IMR-90 (cell line): ENCODE results near the gene HPSE2. TPM values are rescaled to one million over a fixed set of nuclear protein-coding genes. Genes with fewer than 3 reads are reported as not detected.

Experiments
- ATAC-seq: fragments of 200-7000 bp; cut with Tn5 transposase; 2 replicates; pipeline ENCODE4 v1.9.1; 2020; ENCODE audit warnings: low read depth, mild to moderate bottlenecking, moderate library complexity
- BruUV-seq: library from RNA; stranded (reverse); fragments of 400-500 nt; replicated peaks from 2 replicates; lab custom pipeline; 2021; lab: Mats Ljungman, UMichigan
- CTCF ChIA-PET: fragments of 300-600 bp; formaldehyde crosslinking; extraction: SDS; loops from one replicate; lab custom pipeline; 2021; ENCODE audit warnings: antibody characterized with exemption; lab: Yijun Ruan, JAX
- POLR2A ChIA-PET: fragments of 300-600 bp; sonication (Branson Sonifier 250); formaldehyde crosslinking; loops from one replicate; lab custom pipeline; 2022; ENCODE audit warnings: antibody characterized with exemption; ENCODE audit not compliant: unreplicated experiment; lab: Charles Lee
- DNase-seq: peaks from one replicate; pipeline ENCODE4 v3.0.0; 2013
- H2AFZ ChIP-seq: replicated peaks from 2 replicates; pipeline ENCODE3; 2013; ENCODE audit warnings: low read length, mild to moderate bottlenecking; ENCODE audit not compliant: poor library complexity
- H2AK5ac ChIP-seq: 2 replicates; pipeline ENCODE4 v1.6.1; 2013; ENCODE audit warnings: low read depth, low read length, inconsistent platforms
- H2AK9ac ChIP-seq: replicated peaks from 2 replicates; pipeline ENCODE3; 2013; ENCODE audit warnings: mild to moderate bottlenecking, low read depth, low read length, moderate library complexity; ENCODE audit not compliant: poor library complexity
- H2BK120ac ChIP-seq: 2 replicates; pipeline ENCODE4 v1.6.1; 2013; ENCODE audit warnings: low read depth, low read length, inconsistent platforms
- H2BK15ac ChIP-seq: 3 replicates; pipeline ENCODE4 v1.6.1; 2013; ENCODE audit warnings: low read depth, low read length, inconsistent platforms
- H2BK20ac ChIP-seq: 2 replicates; pipeline ENCODE4 v1.6.1; 2013; ENCODE audit warnings: low read depth, mild to moderate bottlenecking, inconsistent platforms, low read length, moderate library complexity
- H2BK5ac ChIP-seq: 2 replicates; pipeline ENCODE4 v1.6.1; 2013; ENCODE audit warnings: mild to moderate bottlenecking, low read depth, low read length, inconsistent platforms; ENCODE audit not compliant: poor library complexity, severe bottlenecking
- H3K14ac ChIP-seq: replicated peaks from 2 replicates; pipeline ENCODE4 v1.6.1; 2013; ENCODE audit warnings: low read depth, low read length, inconsistent platforms
- H3K18ac ChIP-seq: 2 replicates; pipeline ENCODE4 v1.6.1; 2013; ENCODE audit warnings: low read depth, low read length, control low read depth
- H3K23ac ChIP-seq: 2 replicates; pipeline ENCODE4 v1.6.1; 2013; ENCODE audit warnings: low read depth, low read length, inconsistent platforms
- H3K27ac ChIP-seq: 2 replicates; pipeline ENCODE4 v1.5.1; 2013; ENCODE audit warnings: mild to moderate bottlenecking, control low read depth, low read length; ENCODE audit not compliant: insufficient read depth
- H3K27me3 ChIP-seq: 2 replicates; pipeline ENCODE4 v1.6.1; 2013; ENCODE audit warnings: low read length; ENCODE audit not compliant: control insufficient read depth, insufficient read depth
- H3K36me3 ChIP-seq: 2 replicates; pipeline ENCODE4 v1.6.1; 2013; ENCODE audit warnings: low read length, mixed read lengths; ENCODE audit not compliant: control insufficient read depth, insufficient read depth
- H3K4ac ChIP-seq: 2 replicates; pipeline ENCODE4 v1.6.1; 2013; ENCODE audit warnings: low read depth, low read length, inconsistent platforms
- H3K4me1 ChIP-seq: 2 replicates; pipeline ENCODE4 v1.6.1; 2013; ENCODE audit warnings: low read length, mixed read lengths; ENCODE audit not compliant: control insufficient read depth, insufficient read depth
- H3K4me2 ChIP-seq: 2 replicates; pipeline ENCODE4 v1.6.1; 2013; ENCODE audit warnings: low read depth, mild to moderate bottlenecking, control low read depth, low read length, moderate library complexity
- H3K4me3 ChIP-seq: 2 replicates; pipeline ENCODE4 v1.5.1; 2013; ENCODE audit warnings: low read depth, mild to moderate bottlenecking, control low read depth, low read length, moderate library complexity; ENCODE audit not compliant: insufficient read depth
- H3K56ac ChIP-seq: 2 replicates; pipeline ENCODE4 v1.6.1; 2013; ENCODE audit warnings: low read length, inconsistent platforms; ENCODE audit not compliant: insufficient read depth; ENCODE audit errors: extremely low read depth
- H3K79me1 ChIP-seq, 2 experiments: 2 replicates each; pipeline ENCODE4 v1.6.1; 2013; ENCODE audit warnings: low read length in 2 of 2, inconsistent platforms in 1 of 2, low read depth in 1 of 2
- H3K9ac ChIP-seq: 2 replicates; pipeline ENCODE4 v1.6.1; 2013; ENCODE audit warnings: low read depth, low read length, control low read depth
- H3K9me1 ChIP-seq: 2 replicates; pipeline ENCODE4 v1.6.1; 2013; ENCODE audit warnings: low read length, inconsistent platforms; ENCODE audit not compliant: insufficient read depth
- H3K9me3 ChIP-seq: 2 replicates; pipeline ENCODE4 v1.6.1; 2013; ENCODE audit warnings: low read length; ENCODE audit not compliant: control insufficient read depth, insufficient read depth
- H4K20me1 ChIP-seq: 2 replicates; pipeline ENCODE4 v1.6.1; 2013; ENCODE audit warnings: low read length, inconsistent platforms; ENCODE audit not compliant: insufficient read depth
- H4K5ac ChIP-seq: 2 replicates; pipeline ENCODE4 v1.6.1; 2013; ENCODE audit warnings: mild to moderate bottlenecking, low read depth, low read length, control low read depth
- H4K8ac ChIP-seq, 2 experiments: 2 replicates each; pipeline ENCODE4 v1.6.1; 2013; ENCODE audit warnings: low read depth in 2 of 2, low read length in 2 of 2, control low read depth in 1 of 2, inconsistent platforms in 1 of 2
- H4K91ac ChIP-seq: 2 replicates; pipeline ENCODE4 v1.6.1; 2013; ENCODE audit warnings: low read depth, low read length, inconsistent platforms; ENCODE audit not compliant: insufficient read depth
- BHLHE40 ChIP-seq: fragments of 150-350 bp; IDR thresholded peaks from 2 replicates; pipeline ENCODE4 v1.6.1; 2016; ENCODE audit warnings: mild to moderate bottlenecking, low read depth, low read length
- CEBPB ChIP-seq: IDR thresholded peaks from 2 replicates; pipeline ENCODE4 v1.6.1; 2012; ENCODE audit warnings: low read depth, low read length, improper control_type of control experiment
- CHD1 ChIP-seq: IDR thresholded peaks from 2 replicates; pipeline ENCODE4 v1.6.1; 2012; ENCODE audit warnings: low read depth, low read length, improper control_type of control experiment
- CTCF ChIP-seq: conservative IDR thresholded peaks from 2 replicates; pipeline ENCODE4 v1.5.1; 2012; ENCODE audit warnings: mild to moderate bottlenecking, low read depth, low read length, improper control_type of control experiment
- ELK1 ChIP-seq: fragments of 150-350 bp; IDR thresholded peaks from 2 replicates; pipeline ENCODE4 v1.6.1; 2016; ENCODE audit warnings: low read depth, mild to moderate bottlenecking, low read length, moderate library complexity, borderline replicate concordance
- FOS ChIP-seq: fragments of 150-350 bp; IDR thresholded peaks from 2 replicates; pipeline ENCODE4 v1.6.1; 2016; ENCODE audit warnings: low read depth, low read length
- MAFK ChIP-seq: IDR thresholded peaks from 2 replicates; pipeline ENCODE4 v1.6.1; 2012; ENCODE audit warnings: low read depth, low read length, improper control_type of control experiment
- MAZ ChIP-seq: IDR thresholded peaks from 2 replicates; pipeline ENCODE4 v1.6.1; 2012; ENCODE audit warnings: low read depth, mild to moderate bottlenecking, low read length, improper control_type of control experiment, moderate library complexity, borderline replicate concordance
- MXI1 ChIP-seq: IDR thresholded peaks from 2 replicates; pipeline ENCODE4 v1.6.1; 2012; ENCODE audit warnings: low read depth, mild to moderate bottlenecking, low read length, moderate library complexity, borderline replicate concordance
- NFE2L2 ChIP-seq: fragments of 150-350 bp; IDR thresholded peaks from 2 replicates; pipeline ENCODE4 v1.6.1; 2016; ENCODE audit warnings: low read depth, mild to moderate bottlenecking, low read length
- POLR2A ChIP-seq: IDR thresholded peaks from 2 replicates; pipeline ENCODE4 v1.6.1; 2012; ENCODE audit warnings: mild to moderate bottlenecking, low read depth, low read length
- RAD21 ChIP-seq: IDR thresholded peaks from 2 replicates; pipeline ENCODE4 v1.6.1; 2012; ENCODE audit warnings: low read length, improper control_type of control experiment
- RCOR1 ChIP-seq: IDR thresholded peaks from 2 replicates; pipeline ENCODE4 v1.6.1; 2012; ENCODE audit warnings: mild to moderate bottlenecking, low read length, improper control_type of control experiment; ENCODE audit not compliant: insufficient replicate concordance
- RFX5 ChIP-seq: IDR thresholded peaks from 2 replicates; pipeline ENCODE4 v1.8.0; 2012; ENCODE audit warnings: low read depth, mild to moderate bottlenecking, low read length, moderate library complexity
- SMC3 ChIP-seq: fragments of 150-350 bp; IDR thresholded peaks from 2 replicates; pipeline ENCODE4 v1.6.1; 2016; ENCODE audit warnings: low read depth, mild to moderate bottlenecking, antibody characterized with exemption, low read length, moderate library complexity
- WGBS, 2 experiments: methylation state at CpG; one replicate each; pipeline versions ENCODE4 v1.1.5 to v1.1.7; 2013; ENCODE audit warnings: missing lambda C conversion rate in 2 of 2; ENCODE audit not compliant: insufficient read length in 1 of 2; ENCODE audit errors: extremely low coverage in 2 of 2; 5-methylcytosine and 5-hydroxymethylcytosine counted together
- dilution Hi-C: fragments of 300-500 bp; cut with HindIII; formaldehyde crosslinking; loops from one replicate; pipeline ENCODE4 v1.14.3; 2018; ENCODE audit warnings: low sequenced_read_pairs; ENCODE audit not compliant: unreplicated experiment
- in situ Hi-C: fragments of 300-500 bp; cut with MboI; formaldehyde crosslinking; loops from 3 replicates; pipeline ENCODE4 v1.14.3; 2019; ENCODE audit warnings: low sequenced_read_pairs, inconsistent platforms, mixed read lengths
- intact Hi-C: fragments of 100-400 bp; cut with micrococcal nuclease; formaldehyde crosslinking; loops from 2 replicates; pipeline ENCODE4 v1.10.0; 2022
- polyA plus RNA-seq, 3 experiments: library from polyadenylated mRNA; depleted of rRNA; stranded (reverse); fragments of >200 nt; gene quantifications; 2 replicates each; pipeline ENCODE4 v1.2.3, GENCODE V29; 2012; ENCODE audit warnings: low replicate concordance in 1 of 3
- total RNA-seq: library from RNA; depleted of rRNA; stranded (reverse); fragments of >200 nt; gene quantifications from 2 replicates; pipeline ENCODE4 v1.2.3, GENCODE V29; 2012
- TF ChIP-seq, protein P1 (sequence below): fragments of 150-350 bp; IDR thresholded peaks from 2 replicates; pipeline ENCODE4 v1.6.1; 2017; ENCODE audit warnings: mild to moderate bottlenecking, antibody characterized with exemption, low read length, low read depth

Gene HPSE2
- total and polyA plus RNA-seq, 2 of the 4 experiments (the other 2 are of a cell fraction) = not detected

DNA sequence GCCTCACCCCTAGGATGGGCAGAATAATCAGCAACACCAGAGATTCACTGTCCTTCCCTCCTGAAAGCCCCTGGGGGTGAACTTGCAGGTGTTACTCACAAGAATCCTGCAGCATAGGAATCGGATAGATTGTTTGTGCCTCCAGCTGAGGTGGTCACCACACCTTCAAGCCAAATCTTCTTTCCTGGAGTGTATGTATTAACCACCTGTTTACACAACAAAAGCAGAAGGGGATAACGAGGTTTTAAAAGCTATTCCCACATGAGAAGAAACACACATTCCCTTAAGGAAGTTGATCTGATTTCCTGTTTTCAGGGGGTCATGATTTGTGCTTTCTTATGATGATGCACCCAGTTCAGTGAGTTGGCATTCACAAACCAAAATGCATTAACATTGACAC, 615.1 kb downstream of the HPSE2 start:
- Histone ChIP-seq H4K5ac (no peak overlapping the region), H2BK5ac (no peak overlapping the region), H3K36me3 (no peaks in the 10 kb centered on the region), H3K9me3 (no peaks in the 10 kb centered on the region), H3K79me1 (no peaks in the 10 kb centered on the region), H3K4me3 (no peak overlapping the region), H3K18ac (no peak overlapping the region), H4K8ac (no peak overlapping the region), H4K91ac (no peak overlapping the region), H3K9ac (no peak overlapping the region), H2AFZ (no peak overlapping the region), H3K23ac (no peak overlapping the region), H2BK15ac (no peak overlapping the region), H3K27me3 (no peaks in the 10 kb centered on the region), H3K4ac (no peak overlapping the region), H3K27ac (no peak overlapping the region), H2BK20ac (no peak overlapping the region), H3K4me1 (no peaks in the 10 kb centered on the region), H3K14ac (no peak overlapping the region), H2AK9ac (no peak overlapping the region), H2BK120ac (no peak overlapping the region), H3K9me1 (no peaks in the 10 kb centered on the region), H4K20me1 (no peaks in the 10 kb centered on the region), H2AK5ac (no peak overlapping the region), H3K56ac (no peak overlapping the region), H3K4me2 (no peak overlapping the region)
- in situ Hi-C loops = no loop called here
- dilution Hi-C loops = no loop called here
- ATAC-seq (no peak), DNase-seq (no peak)
- no CpG with 5 or more reads among the region's 2 CpGs for WGBS, 2 experiments
- ChIA-PET POLR2A (no interaction called here), CTCF (no interaction called here)
- TF ChIP-seq POLR2A (no peak), NFE2L2 (no peak), RCOR1 (no peak), RAD21 (no peak), CEBPB (no peak), RFX5 (no peak), MAZ (no peak), FOS (no peak), BHLHE40 (no peak), ELK1 (no peak), CHD1 (no peak), MAFK (no peak), MXI1 (no peak), CTCF (no peak), SMC3 (no peak)
- TF ChIP-seq, protein P1, sequence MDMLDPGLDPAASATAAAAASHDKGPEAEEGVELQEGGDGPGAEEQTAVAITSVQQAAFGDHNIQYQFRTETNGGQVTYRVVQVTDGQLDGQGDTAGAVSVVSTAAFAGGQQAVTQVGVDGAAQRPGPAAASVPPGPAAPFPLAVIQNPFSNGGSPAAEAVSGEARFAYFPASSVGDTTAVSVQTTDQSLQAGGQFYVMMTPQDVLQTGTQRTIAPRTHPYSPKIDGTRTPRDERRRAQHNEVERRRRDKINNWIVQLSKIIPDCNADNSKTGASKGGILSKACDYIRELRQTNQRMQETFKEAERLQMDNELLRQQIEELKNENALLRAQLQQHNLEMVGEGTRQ = no peak
- intact Hi-C loops = no loop called here
- BruUV-seq = no TSS peak
